ENCODE measurements around the gene KCNJ10. TPM values are rescaled to one million over a fixed set of nuclear protein-coding genes. Genes with fewer than 3 reads are reported as not detected.

Gene KCNJ10
- total and polyA plus RNA-seq, 2 donors (not counting 3 experiments of a cell fraction or from before 2014, with no cell fraction given), result not detected

- CTCF ChIA-PET, result interaction anchor here (8.6 kb wide), 1 partner anchor 14 kb away, joined by 79 read pairs; no protein-coding TSS in a partner anchor
- BruUV-seq (replicated peaks), result no TSS peak
Measured at GRCh38 chr1:159992161-159992560, 77.8 kb downstream of the KCNJ10 start.

GRCh38 chr1:159991513-159991912 is 78.4 kb downstream of the KCNJ10 start:
- BruUV-seq (replicated peaks), result no TSS peak
- DNase-seq (ENCODE audit: low read depth, low spot score), result no peak
- POLR2A ChIA-PET, result no interaction called here

More at GRCh38 chr1:159992161-159992560, 77.8 kb downstream of the KCNJ10 start:
- Histone ChIP-seq H3K9ac (replicated peaks; ENCODE audit: extremely low read depth, insufficient read depth, low read length) (no peak overlapping the region), H3K4me1 (ENCODE audit: control insufficient read depth, extremely low read depth, insufficient read depth, low read length) (no peaks in the 10 kb centered on the region), H3K9me3 (replicated peaks; ENCODE audit: control insufficient read depth, insufficient read depth, low read length) (no peaks in the 10 kb centered on the region), H3K27me3 (ENCODE audit: control insufficient read depth in 2 of 2, insufficient read depth in 2 of 2, low read length in 2 of 2) (peaks cover 4 to 12% of the 10 kb centered on the region in 2 experiments), H2AFZ (ENCODE audit: low read depth, low read length) (no peak overlapping the region), H3K36me3 (ENCODE audit: control insufficient read depth in 2 of 2, extremely low read depth in 1 of 2, insufficient read depth in 2 of 2, low read length in 2 of 2) (no peaks in the 10 kb centered on the region), H3K27ac (ENCODE audit: insufficient read depth, low read depth, low read length) (no peak overlapping the region), H3K4me2 (ENCODE audit: insufficient read depth, low read length) (no peak overlapping the region), H4K20me1 (replicated peaks; ENCODE audit: control insufficient read depth, extremely low read depth, insufficient read depth, low read length) (no peaks in the 10 kb centered on the region), H3K4me3 (replicated peaks in 1 of 3; ENCODE audit: insufficient read depth in 1 of 3, low read depth in 1 of 3, low read length in 3 of 3) (no peak overlapping the region), H3K79me2 (ENCODE audit: control insufficient read depth, insufficient read depth, low read length) (no peaks in the 10 kb centered on the region), H3K9me1 (replicated peaks; ENCODE audit: control insufficient read depth, extremely low read depth, insufficient read depth, low read length) (no peaks in the 10 kb centered on the region)
- no peak for DNase-seq (ENCODE audit: low read depth, low spot score)
- POLR2A ChIA-PET, result no interaction called here
- dilution Hi-C loops (cut with MboI; ENCODE audit: extremely low pct_ligation_motif_present, low sequenced_read_pairs) (no loop called here), intact Hi-C loops (cut with micrococcal nuclease) (no loop called here)
- TF ChIP-seq FOS (IDR thresholded peaks at IDR 0.05; ENCODE audit: borderline replicate concordance, insufficient read depth, low read length) (no peak), JUN (IDR thresholded peaks at IDR 0.05; ENCODE audit: borderline replicate concordance, insufficient read depth, insufficient read length, low read depth) (no peak), POLR2A (IDR thresholded peaks at IDR 0.05; ENCODE audit: low read depth, low read length) (no peak), POLR2AphosphoS5 (IDR thresholded peaks at IDR 0.05; ENCODE audit: insufficient read depth, low read depth, low read length) (no peak), MYC (IDR thresholded peaks at IDR 0.05; ENCODE audit: low read depth, low read length) (no peak)
- TF ChIP-seq, protein P1, sequence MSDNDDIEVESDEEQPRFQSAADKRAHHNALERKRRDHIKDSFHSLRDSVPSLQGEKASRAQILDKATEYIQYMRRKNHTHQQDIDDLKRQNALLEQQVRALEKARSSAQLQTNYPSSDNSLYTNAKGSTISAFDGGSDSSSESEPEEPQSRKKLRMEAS (IDR thresholded peaks at IDR 0.05; ENCODE audit: insufficient read depth, insufficient read length), result no peak
- FAIRE-seq, result no peak

More at GRCh38 chr1:159991513-159991912, 78.4 kb downstream of the KCNJ10 start:
- no peaks in the 10 kb centered on the region for H3K9me3 ChIP-seq (replicated peaks; ENCODE audit: control insufficient read depth, insufficient read depth, low read length)
- H2AFZ ChIP-seq (ENCODE audit: low read depth, low read length), result no peak overlapping the region
- H3K27ac ChIP-seq (ENCODE audit: insufficient read depth, low read depth, low read length), result no peak overlapping the region
- no peaks in the 10 kb centered on the region for H3K36me3 ChIP-seq (ENCODE audit: control insufficient read depth in 2 of 2, extremely low read depth in 1 of 2, insufficient read depth in 2 of 2, low read length in 2 of 2)
- no peak overlapping the region for H3K9ac ChIP-seq (replicated peaks; ENCODE audit: extremely low read depth, insufficient read depth, low read length)
- H3K4me1 ChIP-seq (ENCODE audit: control insufficient read depth, extremely low read depth, insufficient read depth, low read length), result no peaks in the 10 kb centered on the region
- H3K4me3 ChIP-seq (replicated peaks in 1 of 3; ENCODE audit: insufficient read depth in 1 of 3, low read depth in 1 of 3, low read length in 3 of 3), result no peak overlapping the region
- CTCF ChIA-PET, result interaction anchor here (8.6 kb wide), 1 partner anchor 15 kb away, joined by 79 read pairs; no protein-coding TSS in a partner anchor
- no peak overlapping the region for H3K4me2 ChIP-seq (ENCODE audit: insufficient read depth, low read length)
- H4K20me1 ChIP-seq (replicated peaks; ENCODE audit: control insufficient read depth, extremely low read depth, insufficient read depth, low read length), result no peaks in the 10 kb centered on the region
- no peak for FAIRE-seq
- no peaks in the 10 kb centered on the region for H3K79me2 ChIP-seq (ENCODE audit: control insufficient read depth, insufficient read depth, low read length)
- dilution Hi-C loops (cut with MboI; ENCODE audit: extremely low pct_ligation_motif_present, low sequenced_read_pairs) (no loop called here), intact Hi-C loops (cut with micrococcal nuclease) (no loop called here)
- H3K9me1 ChIP-seq (replicated peaks; ENCODE audit: control insufficient read depth, extremely low read depth, insufficient read depth, low read length), result no peaks in the 10 kb centered on the region
- no peak for TF ChIP-seq CTCF (IDR thresholded peaks at IDR 0.05; ENCODE audit: extremely low read depth in 1 of 2, insufficient read depth in 1 of 2, low read depth in 1 of 2, low read length in 2 of 2)
- TF ChIP-seq MYC (IDR thresholded peaks at IDR 0.05; ENCODE audit: low read depth, low read length), result no peak
- TF ChIP-seq FOS (IDR thresholded peaks at IDR 0.05; ENCODE audit: borderline replicate concordance, insufficient read depth, low read length), result no peak
- TF ChIP-seq EZH2 (IDR thresholded peaks at IDR 0.05; ENCODE audit: borderline replicate concordance, low read depth, low read length, severe bottlenecking), result no peak
- TF ChIP-seq POLR2AphosphoS5 (IDR thresholded peaks at IDR 0.05; ENCODE audit: insufficient read depth, low read depth, low read length), result no peak
- TF ChIP-seq, protein P1 (IDR thresholded peaks at IDR 0.05; ENCODE audit: insufficient read depth, insufficient read length), result no peak
- TF ChIP-seq JUN (IDR thresholded peaks at IDR 0.05; ENCODE audit: borderline replicate concordance, insufficient read depth, insufficient read length, low read depth), result no peak
- TF ChIP-seq GATA2 (IDR thresholded peaks at IDR 0.05; ENCODE audit: insufficient read depth, insufficient read length, low read depth, low read length), result no peak
- no peak for TF ChIP-seq POLR2A (IDR thresholded peaks at IDR 0.05; ENCODE audit: low read depth, low read length)
- H3K27me3 ChIP-seq (ENCODE audit: control insufficient read depth in 2 of 2, insufficient read depth in 2 of 2, low read length in 2 of 2), result peaks cover 4 to 10% of the 10 kb centered on the region in 2 experiments

Measured in endothelial cell of umbilical vein (primary cell).